Sigmoid colon (tissue), 7 donors: ENCODE results near the gene ZNF646. TPM values are rescaled to one million over a fixed set of nuclear protein-coding genes. Genes with fewer than 3 reads are reported as not detected.

Experiments used
- DNase-seq: peaks from one replicate; pipeline ENCODE4 v3.0.0-alpha.2; 2019
- H3K27ac ChIP-seq, 4 donors: fragments of 200-600 bp; sonication (generic); one replicate each; pipeline ENCODE4 v1.5.1; 2016 to 2019; ENCODE audit warnings: mild to moderate bottlenecking in 1 of 4
- H3K27me3 ChIP-seq, 3 donors: fragments of 200-600 bp; sonication (generic); one replicate each; pipeline ENCODE4 v1.5.1; 2019; ENCODE audit warnings: mild to moderate bottlenecking in 1 of 3
- H3K36me3 ChIP-seq, 4 donors: fragments of 200-600 bp; sonication (generic); one replicate each; pipeline ENCODE4 v1.5.1; 2016 to 2019
- H3K4me1 ChIP-seq, 4 donors: fragments of 200-600 bp; sonication (generic); one replicate each; pipeline ENCODE4 v1.5.1; 2017 to 2019
- H3K4me3 ChIP-seq, 4 donors: fragments of 200-600 bp; sonication (generic); one replicate each; pipeline ENCODE4 v1.5.1; 2017 to 2019; ENCODE audit warnings: mild to moderate bottlenecking in 2 of 4, moderate library complexity in 1 of 4
- H3K9me3 ChIP-seq, 4 donors: fragments of 200-600 bp in 3 of 4; sonication (generic) in 3 of 4; one replicate each; pipeline versions ENCODE4 v1.5.1 to v1.6.1; 2013 to 2019
- EP300 ChIP-seq, 4 donors: sonication (generic); formaldehyde crosslinking; IDR thresholded peaks; one replicate each; pipeline ENCODE4 v1.6.1; 2017; ENCODE audit warnings: antibody characterized with exemption in 4 of 4
- POLR2A ChIP-seq, 2 donors: fragments of 450-650 bp; IDR thresholded peaks; one replicate each; pipeline ENCODE4 v1.6.1; 2016; ENCODE audit warnings: antibody characterized with exemption in 2 of 2, mild to moderate bottlenecking in 2 of 2, moderate library complexity in 2 of 2
- POLR2AphosphoS5 ChIP-seq, 4 donors: sonication (generic); formaldehyde crosslinking; IDR thresholded peaks; one replicate each; pipeline ENCODE4 v1.6.1; 2017; ENCODE audit warnings: antibody characterized with exemption in 4 of 4
- WGBS, 2 donors: extraction: QIAGEN DNeasy Blood & Tissue Kit; methylation state at CpG; one replicate each; pipeline ENCODE4 v1.1.7; 2013; 5-methylcytosine and 5-hydroxymethylcytosine counted together
- intact Hi-C: fragments of 100-400 bp; cut with DNase I; formaldehyde crosslinking; loops from one replicate; pipeline ENCODE4 v1.15.1; 2023
- polyA plus RNA-seq, 3 donors: library from polyadenylated mRNA; stranded (reverse); fragments of 200-250 nt; gene quantifications; one replicate each; pipeline ENCODE4 v1.2.3, GENCODE V29; 2013
- total RNA-seq, 4 donors: library from RNA; depleted of rRNA; stranded (reverse); fragments of >200 nt; gene quantifications; one replicate each; pipeline ENCODE4 v1.1.0, GENCODE V29; 2016
- TF ChIP-seq, protein P1 (sequence below), 4 experiments: fragments of 450-650 bp in 3 of 4; fragments of 200-600 bp in 1 of 4; IDR thresholded peaks; one replicate each; pipeline ENCODE4 v1.5.1; 2016 to 2019; ENCODE audit warnings: antibody characterized with exemption in 4 of 4, mild to moderate bottlenecking in 3 of 4, moderate library complexity in 2 of 4
- donor health status: healthy with polysubstance abuse.
- donor health status: Bipolar disorder and iron deficiency.
- donor health status: healthy.

Gene ZNF646
- total and polyA plus RNA-seq, 7 donors, result 1.8 to 15.0 (median 8.3) TPM

DNA sequence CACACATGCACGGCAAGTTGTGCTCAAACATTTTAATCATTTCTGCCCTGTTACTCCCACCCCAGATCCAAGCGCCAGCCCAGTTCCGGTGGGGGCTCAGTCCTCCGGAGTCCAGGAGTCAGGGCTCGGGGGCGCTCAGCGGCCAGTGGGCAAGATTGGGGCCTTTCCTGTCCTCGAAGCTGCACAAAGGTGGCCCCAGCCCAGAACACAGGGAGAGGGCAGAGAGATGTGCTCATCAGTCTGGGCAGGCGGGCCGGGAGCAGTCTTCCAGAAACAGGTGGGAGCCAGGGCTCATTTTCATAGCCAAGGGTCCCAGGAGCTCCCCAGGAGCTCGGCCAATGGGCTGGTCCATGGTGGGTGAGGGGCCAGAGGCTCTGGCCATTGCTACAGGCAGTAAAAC lies 57.2 kb downstream of the ZNF646 start:
- H3K27ac ChIP-seq, result no peak overlapping the region
- TF ChIP-seq POLR2AphosphoS5 (IDR thresholded peaks at IDR 0.05) (no peak), EP300 (IDR thresholded peaks at IDR 0.05) (no peak), POLR2A (IDR thresholded peaks at IDR 0.05) (no peak)
- TF ChIP-seq, protein P1, sequence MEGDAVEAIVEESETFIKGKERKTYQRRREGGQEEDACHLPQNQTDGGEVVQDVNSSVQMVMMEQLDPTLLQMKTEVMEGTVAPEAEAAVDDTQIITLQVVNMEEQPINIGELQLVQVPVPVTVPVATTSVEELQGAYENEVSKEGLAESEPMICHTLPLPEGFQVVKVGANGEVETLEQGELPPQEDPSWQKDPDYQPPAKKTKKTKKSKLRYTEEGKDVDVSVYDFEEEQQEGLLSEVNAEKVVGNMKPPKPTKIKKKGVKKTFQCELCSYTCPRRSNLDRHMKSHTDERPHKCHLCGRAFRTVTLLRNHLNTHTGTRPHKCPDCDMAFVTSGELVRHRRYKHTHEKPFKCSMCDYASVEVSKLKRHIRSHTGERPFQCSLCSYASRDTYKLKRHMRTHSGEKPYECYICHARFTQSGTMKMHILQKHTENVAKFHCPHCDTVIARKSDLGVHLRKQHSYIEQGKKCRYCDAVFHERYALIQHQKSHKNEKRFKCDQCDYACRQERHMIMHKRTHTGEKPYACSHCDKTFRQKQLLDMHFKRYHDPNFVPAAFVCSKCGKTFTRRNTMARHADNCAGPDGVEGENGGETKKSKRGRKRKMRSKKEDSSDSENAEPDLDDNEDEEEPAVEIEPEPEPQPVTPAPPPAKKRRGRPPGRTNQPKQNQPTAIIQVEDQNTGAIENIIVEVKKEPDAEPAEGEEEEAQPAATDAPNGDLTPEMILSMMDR (IDR thresholded peaks at IDR 0.05), result no peak
- H3K36me3 ChIP-seq, result peaks cover 47 to 60% (median 51%) of the 10 kb centered on the region in 4 donors
- H3K9me3 ChIP-seq, result no peaks in the 10 kb centered on the region
- DNase-seq, result no peak
- intact Hi-C loops, result no loop called here
- peaks cover 4 to 22% (median 5%) of the 10 kb centered on the region in 3 donors for H3K27me3 ChIP-seq
- no peak overlapping the region for H3K4me3 ChIP-seq
- WGBS, 2 donors, result 40 to 76% methylated on average over 11 of the region's 11 CpGs
- H3K4me1 ChIP-seq, result peaks cover 0 to 22% (median 8%) of the 10 kb centered on the region in 4 donors

- intact Hi-C loops, result no loop called here
- Histone ChIP-seq H3K27me3 (peaks cover 5 to 22% (median 6%) of the 10 kb centered on the region in 3 donors), H3K9me3 (no peaks in the 10 kb centered on the region), H3K4me1 (peaks cover 0 to 22% (median 8%) of the 10 kb centered on the region in 4 donors), H3K36me3 (peaks cover 46 to 57% (median 50%) of the 10 kb centered on the region in 4 donors), H3K4me3 (no peak overlapping the region), H3K27ac (no peak overlapping the region)
- WGBS, 2 donors, result 24 to 70% methylated on average over 5 of the region's 5 CpGs
- no peak for TF ChIP-seq POLR2A (IDR thresholded peaks at IDR 0.05)
- TF ChIP-seq POLR2AphosphoS5 (IDR thresholded peaks at IDR 0.05), result no peak
- no peak for TF ChIP-seq EP300 (IDR thresholded peaks at IDR 0.05)
- TF ChIP-seq, protein P1 (IDR thresholded peaks at IDR 0.05), result no peak
- DNase-seq, result no peak
Measured at GRCh38 chr16:31131841-31132271, 57.6 kb downstream of the ZNF646 start.

- peaks cover 40 to 51% (median 44%) of the 10 kb centered on the region in 4 donors for H3K36me3 ChIP-seq
- 58 to 86% methylated on average over 20 of the region's 20 CpGs for WGBS, 2 donors
- intact Hi-C loops, result no loop called here
- no peak overlapping the region for H3K4me3 ChIP-seq
- TF ChIP-seq, protein P1 (IDR thresholded peaks at IDR 0.05), result no peak
- TF ChIP-seq EP300 (IDR thresholded peaks at IDR 0.05), result no peak
- TF ChIP-seq POLR2AphosphoS5 (IDR thresholded peaks at IDR 0.05), result no peak
- H3K4me1 ChIP-seq, result peaks cover 0 to 22% (median 8%) of the 10 kb centered on the region in 4 donors
- DNase-seq, result no peak
- H3K9me3 ChIP-seq, result no peaks in the 10 kb centered on the region
- H3K27me3 ChIP-seq, result peaks cover 5 to 22% (median 6%) of the 10 kb centered on the region in 3 donors
- H3K27ac ChIP-seq, result no peak overlapping the region
Measured at GRCh38 chr16:31132303-31132979, 58.2 kb downstream of the ZNF646 start.

- TF ChIP-seq, protein P1 (IDR thresholded peaks at IDR 0.05), result no peak
- H3K4me1 ChIP-seq, result peaks cover 0 to 22% (median 8%) of the 10 kb centered on the region in 4 donors
- H3K36me3 ChIP-seq, result peaks cover 34 to 45% (median 38%) of the 10 kb centered on the region in 4 donors
- no peak for DNase-seq
- no peak overlapping the region for H3K27ac ChIP-seq
- no peak overlapping the region for H3K4me3 ChIP-seq
- no peaks in the 10 kb centered on the region for H3K9me3 ChIP-seq
- intact Hi-C loops, result no loop called here
- WGBS, 2 donors, result 64 to 90% methylated on average over 6 of the region's 6 CpGs
- peaks cover 5 to 22% (median 6%) of the 10 kb centered on the region in 3 donors for H3K27me3 ChIP-seq
Measured at GRCh38 chr16:31133046-31133501, 58.9 kb downstream of the ZNF646 start.

Other genes with a start within 250 kb of the ZNF646 start
- gene BCL7C, start 180.3 kb upstream of the ZNF646 start, total RNA-seq, result 10 to 100 TPM; 45.7 to 63.1 (median 55.2) TPM
- 10 to 100 TPM; 27.9 to 42.0 (median 30.7) TPM for gene BCL7C, start 180.3 kb upstream of the ZNF646 start, polyA plus RNA-seq
- gene CTF1, start 177.8 kb upstream of the ZNF646 start, total RNA-seq, result 1 to 10 TPM; 2.3 to 6.9 (median 4.9) TPM
- gene CTF1, start 177.8 kb upstream of the ZNF646 start, polyA plus RNA-seq, result 1 to 10 TPM in 2 of 3 donors, under 1 TPM in 1; 0.46 to 3.6 (median 1.5) TPM
- 10 to 100 TPM in 3 of 4 donors, 1 to 10 TPM in 1; 7.9 to 18.3 (median 13.0) TPM for gene FBXL19, start 150.8 kb upstream of the ZNF646 start, total RNA-seq
- gene FBXL19, start 150.8 kb upstream of the ZNF646 start, polyA plus RNA-seq, result 10 to 100 TPM in 1 of 3 donors, 1 to 10 TPM in 2; 3.0 to 32.7 (median 8.3) TPM
- 10 to 100 TPM; 33.3 to 43.3 (median 40.5) TPM for gene ORAI3, start 125.4 kb upstream of the ZNF646 start, total RNA-seq
- 10 to 100 TPM in 2 of 3 donors, 1 to 10 TPM in 1; 8.6 to 16.1 (median 15.6) TPM for gene ORAI3, start 125.4 kb upstream of the ZNF646 start, polyA plus RNA-seq
- 10 to 100 TPM in 1 of 4 donors, 1 to 10 TPM in 3; 5.0 to 16.0 (median 7.1) TPM for gene SETD1A, start 116.7 kb upstream of the ZNF646 start, total RNA-seq
- gene SETD1A, start 116.7 kb upstream of the ZNF646 start, polyA plus RNA-seq, result 10 to 100 TPM in 1 of 3 donors, 1 to 10 TPM in 2; 2.4 to 13.1 (median 3.2) TPM
- gene HSD3B7, start 89.2 kb upstream of the ZNF646 start, total RNA-seq, result 10 to 100 TPM; 14.6 to 16.1 (median 15.5) TPM
- gene HSD3B7, start 89.2 kb upstream of the ZNF646 start, polyA plus RNA-seq, result 10 to 100 TPM in 2 of 3 donors, 1 to 10 TPM in 1; 9.0 to 36.1 (median 13.6) TPM
- gene STX1B, start 63.8 kb upstream of the ZNF646 start, total RNA-seq, result 1 to 10 TPM in 2 of 4 donors, under 1 TPM in 2; 0.71 to 4.4 (median 2.3) TPM
- 1 to 10 TPM in 1 of 3 donors, under 1 TPM in 1, not detected in 1; 0.60 to 1.2 TPM for gene STX1B, start 63.8 kb upstream of the ZNF646 start, polyA plus RNA-seq
- gene STX4, start 40.9 kb upstream of the ZNF646 start, total RNA-seq, result 10 to 100 TPM; 23.9 to 56.5 (median 37.4) TPM
- 10 to 100 TPM; 47.2 to 76.3 (median 55.3) TPM for gene STX4, start 40.9 kb upstream of the ZNF646 start, polyA plus RNA-seq
- 10 to 100 TPM in 1 of 4 donors, 1 to 10 TPM in 3; 5.2 to 12.5 (median 7.7) TPM for gene ZNF668, start 182 bp upstream of the ZNF646 start, total RNA-seq
- gene ZNF668, start 182 bp upstream of the ZNF646 start, polyA plus RNA-seq, result 10 to 100 TPM in 1 of 3 donors, 1 to 10 TPM in 2; 4.8 to 11.7 (median 4.9) TPM
- gene PRSS53, start 14.5 kb downstream of the ZNF646 start, total RNA-seq, result 1 to 10 TPM; 1.1 to 9.1 (median 2.6) TPM
- gene PRSS53, start 14.5 kb downstream of the ZNF646 start, polyA plus RNA-seq, result 1 to 10 TPM in 1 of 3 donors, not detected in 2; 2.0 TPM
- 100 to 1,000 TPM; 107 to 165 (median 116) TPM for gene VKORC1, start 20.4 kb downstream of the ZNF646 start, total RNA-seq
- gene VKORC1, start 20.4 kb downstream of the ZNF646 start, polyA plus RNA-seq, result 10 to 100 TPM; 30.5 to 66.5 (median 45.6) TPM
- gene BCKDK, start 34.0 kb downstream of the ZNF646 start, total RNA-seq, result 10 to 100 TPM; 29.5 to 42.7 (median 33.7) TPM
- gene BCKDK, start 34.0 kb downstream of the ZNF646 start, polyA plus RNA-seq, result 10 to 100 TPM; 21.6 to 33.2 (median 32.1) TPM
- gene KAT8, start 43.2 kb downstream of the ZNF646 start, total RNA-seq, result 10 to 100 TPM; 57.1 to 65.7 (median 62.5) TPM
- gene KAT8, start 43.2 kb downstream of the ZNF646 start, polyA plus RNA-seq, result 10 to 100 TPM; 31.2 to 54.0 (median 38.8) TPM
- 1 to 10 TPM in 2 of 4 donors, under 1 TPM in 1, not detected in 1; 0.16 to 3.2 (median 1.1) TPM for gene PRSS8, start 61.3 kb downstream of the ZNF646 start, total RNA-seq
- 100 to 1,000 TPM in 1 of 3 donors, 10 to 100 TPM in 2; 54.7 to 342 (median 84.4) TPM for gene PRSS8, start 61.3 kb downstream of the ZNF646 start, polyA plus RNA-seq
- gene PRSS36, start 75.6 kb downstream of the ZNF646 start, total RNA-seq, result 1 to 10 TPM in 3 of 4 donors, under 1 TPM in 1; 0.83 to 7.3 (median 3.7) TPM
- 10 to 100 TPM in 1 of 3 donors, 1 to 10 TPM in 2; 4.7 to 10.2 (median 7.6) TPM for gene PRSS36, start 75.6 kb downstream of the ZNF646 start, polyA plus RNA-seq
- gene FUS, start 105.7 kb downstream of the ZNF646 start, total RNA-seq, result 10 to 100 TPM; 44.1 to 63.9 (median 60.4) TPM
- 100 to 1,000 TPM in 1 of 3 donors, 10 to 100 TPM in 2; 79.9 to 262 (median 98.3) TPM for gene FUS, start 105.7 kb downstream of the ZNF646 start, polyA plus RNA-seq
- 10 to 100 TPM; 21.0 to 24.6 (median 23.5) TPM for gene PYCARD, start 128.3 kb downstream of the ZNF646 start, total RNA-seq
- gene PYCARD, start 128.3 kb downstream of the ZNF646 start, polyA plus RNA-seq, result 100 to 1,000 TPM in 2 of 3 donors, 10 to 100 TPM in 1; 93.1 to 120 (median 107) TPM
- under 1 TPM in 3 of 4 donors, not detected in 1; under 0.01 to 0.27 (median under 0.01) TPM for gene TRIM72, start 139.7 kb downstream of the ZNF646 start, total RNA-seq
- under 1 TPM; under 0.01 to 0.07 (median under 0.01) TPM for gene TRIM72, start 139.7 kb downstream of the ZNF646 start, polyA plus RNA-seq
- gene PYDC1, start 142.7 kb downstream of the ZNF646 start, total RNA-seq, result not detected
- gene PYDC1, start 142.7 kb downstream of the ZNF646 start, polyA plus RNA-seq, result under 1 TPM in 1 of 3 donors, not detected in 2; 0.16 TPM
- gene ITGAM, start 185.6 kb downstream of the ZNF646 start, total RNA-seq, result 10 to 100 TPM in 3 of 4 donors, 1 to 10 TPM in 1; 6.4 to 15.1 (median 12.0) TPM
- 1 to 10 TPM; 1.2 to 6.1 (median 1.8) TPM for gene ITGAM, start 185.6 kb downstream of the ZNF646 start, polyA plus RNA-seq